ENCODE data around the gene PALD1. TPM values are rescaled to one million over a fixed set of nuclear protein-coding genes. Genes with fewer than 3 reads are reported as not detected.
A peak's percentile ranks its signal among the peaks of the same experiment; 100 is the strongest.

The PALD1 gene
- total RNA-seq, 6 experiments from 2014 or later: 0.81 to 2.9 (median 1.3) TPM

GRCh38 chr10:70504521-70505358, 26.2 kb downstream of the PALD1 start:
- DNase-seq (no peak), ATAC-seq (no peak)
- WGBS (ENCODE audit: insufficient coverage, low coverage, low lambda C conversion rate, missing lambda C conversion rate): 77% methylated on average over 12 of the region's 12 CpGs
- H3K36me3 ChIP-seq: no peaks in the 10 kb centered on the region
- H3K4me1 ChIP-seq: peaks cover 0 to 4% (median 0%) of the 10 kb centered on the region in 4 donors
- H3K9me3 ChIP-seq: no peaks in the 10 kb centered on the region
- no peak for TF ChIP-seq POLR2A (IDR thresholded peaks at IDR 0.05)
- no peak for TF ChIP-seq CTCF (IDR thresholded peaks at IDR 0.05)
- H3K27me3 ChIP-seq: no peaks in the 10 kb centered on the region
- H3K4me3 ChIP-seq: no peak overlapping the region
- intact Hi-C loops (cut with DNase I): no loop called here
- no peak overlapping the region for H3K27ac ChIP-seq

- ATAC-seq (no peak), DNase-seq (no peak)
- Histone ChIP-seq H3K36me3 (no peaks in the 10 kb centered on the region), H3K4me3 (no peak overlapping the region), H3K27ac (no peak overlapping the region), H3K27me3 (no peaks in the 10 kb centered on the region), H3K4me1 (peaks cover 0 to 4% (median 0%) of the 10 kb centered on the region in 4 donors), H3K9me3 (no peaks in the 10 kb centered on the region)
- intact Hi-C loops (cut with DNase I): no loop called here
- WGBS (ENCODE audit: insufficient coverage, low coverage, low lambda C conversion rate, missing lambda C conversion rate): 61% methylated on average over 4 of the region's 9 CpGs
- TF ChIP-seq CTCF (IDR thresholded peaks at IDR 0.05) (no peak), POLR2A (IDR thresholded peaks at IDR 0.05) (no peak)
Measured at GRCh38 chr10:70505908-70506307, 27.3 kb downstream of the PALD1 start.

DNA sequence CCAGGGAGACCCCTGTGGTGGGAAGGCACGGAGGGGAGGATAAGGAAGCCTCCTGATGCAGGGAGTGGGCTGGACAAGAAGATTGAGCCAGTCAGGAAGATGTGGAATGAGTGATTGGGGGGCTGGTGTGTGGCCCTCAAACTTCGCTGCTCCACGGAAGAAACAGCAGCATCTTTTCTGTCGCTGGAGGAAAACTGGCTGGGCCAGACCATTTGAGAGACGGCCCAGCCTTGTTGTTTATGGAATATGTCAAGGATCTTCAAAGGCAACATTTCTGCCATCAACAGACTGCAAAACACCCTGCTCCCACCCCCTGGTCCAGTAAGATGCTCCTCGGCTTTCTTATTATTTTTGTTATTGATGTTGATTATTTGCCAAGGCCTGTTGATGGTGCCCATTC, 29.4 kb downstream of the PALD1 start:
- TF ChIP-seq POLR2A (IDR thresholded peaks at IDR 0.05): no peak
- no peak for TF ChIP-seq CTCF (IDR thresholded peaks at IDR 0.05)
- ATAC-seq (no peak), DNase-seq (no peak)
- Histone ChIP-seq H3K27ac (no peak overlapping the region), H3K4me3 (no peak overlapping the region), H3K36me3 (no peaks in the 10 kb centered on the region), H3K4me1 (no peaks in the 10 kb centered on the region), H3K9me3 (no peaks in the 10 kb centered on the region), H3K27me3 (no peaks in the 10 kb centered on the region)
- WGBS (ENCODE audit: insufficient coverage, low coverage, low lambda C conversion rate, missing lambda C conversion rate): 70% methylated on average over 4 of the region's 6 CpGs
- intact Hi-C loops (cut with DNase I): no loop called here

- TF ChIP-seq CTCF (IDR thresholded peaks at IDR 0.05): no peak
- no peak for TF ChIP-seq POLR2A (IDR thresholded peaks at IDR 0.05)
- 57% methylated on average over 3 of the region's 14 CpGs for WGBS (ENCODE audit: insufficient coverage, low coverage, low lambda C conversion rate, missing lambda C conversion rate)
- DNase-seq (no peak), ATAC-seq (peak; percentile 46 to 64 (median 62))
- intact Hi-C loops (cut with DNase I): no loop called here
- no peak overlapping the region for H3K27ac ChIP-seq
- H3K36me3 ChIP-seq: no peaks in the 10 kb centered on the region
- H3K9me3 ChIP-seq: no peaks in the 10 kb centered on the region
- no peaks in the 10 kb centered on the region for H3K27me3 ChIP-seq
- no peak overlapping the region for H3K4me3 ChIP-seq
- H3K4me1 ChIP-seq: no peaks in the 10 kb centered on the region
Measured at GRCh38 chr10:70508912-70509756, 30.6 kb downstream of the PALD1 start.

All from right lobe of liver (tissue), 6 donors.